IPS-18a (cell line): ENCODE measurements around the gene SUCNR1.
"Not testable (repeated sequence)": the region's sequence is repeated elsewhere in the genome, so short reads cannot be mapped to it uniquely, and the experiment has no call there.

Experiments
- H3K27ac ChIP-seq: one replicate; pipeline ENCODE4 v1.5.1; 2013; ENCODE audit warnings: low read length
- H3K27me3 ChIP-seq: one replicate; pipeline ENCODE4 v1.6.1; 2013; ENCODE audit warnings: mild to moderate bottlenecking, low read length; ENCODE audit not compliant: control insufficient read depth, insufficient read depth
- H3K36me3 ChIP-seq: one replicate; pipeline ENCODE4 v1.6.1; 2013; ENCODE audit warnings: low read depth, low read length; ENCODE audit not compliant: control insufficient read depth
- H3K4me1 ChIP-seq: one replicate; pipeline ENCODE4 v1.6.1; 2013; ENCODE audit warnings: low read depth, low read length; ENCODE audit not compliant: control insufficient read depth
- H3K4me3 ChIP-seq: one replicate; pipeline ENCODE4 v1.5.1; 2013; ENCODE audit warnings: low read length
- H3K9ac ChIP-seq: one replicate; pipeline ENCODE4 v1.6.1; 2013; ENCODE audit warnings: mild to moderate bottlenecking, low read length, moderate library complexity
- H3K9me3 ChIP-seq: one replicate; pipeline ENCODE4 v1.6.1; 2013; ENCODE audit warnings: low read depth, low read length; ENCODE audit not compliant: control insufficient read depth

Gene SUCNR1, protein sequence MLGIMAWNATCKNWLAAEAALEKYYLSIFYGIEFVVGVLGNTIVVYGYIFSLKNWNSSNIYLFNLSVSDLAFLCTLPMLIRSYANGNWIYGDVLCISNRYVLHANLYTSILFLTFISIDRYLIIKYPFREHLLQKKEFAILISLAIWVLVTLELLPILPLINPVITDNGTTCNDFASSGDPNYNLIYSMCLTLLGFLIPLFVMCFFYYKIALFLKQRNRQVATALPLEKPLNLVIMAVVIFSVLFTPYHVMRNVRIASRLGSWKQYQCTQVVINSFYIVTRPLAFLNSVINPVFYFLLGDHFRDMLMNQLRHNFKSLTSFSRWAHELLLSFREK

GRCh38 chr3:151873398-151873797 lies at the start of gene SUCNR1:
Gene SUCNR1, plus strand, starts transcription at chr3:151873643. Its CDS starts 6,250 bp downstream, at chr3:151879893.
- Histone ChIP-seq H3K9ac (no peak within 1 kb of the TSS), H3K27ac (no peak within 1 kb of the TSS), H3K4me3 (no peak within 1 kb of the TSS)

GRCh38 chr3:151827816-151828215 lies 45.6 kb upstream of the SUCNR1 start:
- Histone ChIP-seq H3K27me3 (no peaks in the 10 kb centered on the region), H3K9me3 (no peaks in the 10 kb centered on the region), H3K36me3 (no peaks in the 10 kb centered on the region), H3K27ac (no peak overlapping the region), H3K4me3 (no peak overlapping the region), H3K9ac (no peak overlapping the region), H3K4me1 (no peaks in the 10 kb centered on the region)

More at GRCh38 chr3:151873398-151873797, at the start of gene SUCNR1:
- Histone ChIP-seq H3K36me3 (no peaks in the 10 kb centered on the region), H3K9me3 (no peaks in the 10 kb centered on the region), H3K27me3 (no peaks in the 10 kb centered on the region), H3K4me1 (no peaks in the 10 kb centered on the region)

- H3K4me1 ChIP-seq: peaks cover 9% of the 10 kb centered on the region
- no peak overlapping the region for H3K27ac ChIP-seq
- no peaks in the 10 kb centered on the region for H3K9me3 ChIP-seq
- H3K36me3 ChIP-seq: no peaks in the 10 kb centered on the region
- no peak overlapping the region for H3K9ac ChIP-seq
- H3K27me3 ChIP-seq: no peaks in the 10 kb centered on the region
- no peak overlapping the region for H3K4me3 ChIP-seq
These were observed 37.5 kb upstream of the SUCNR1 start for GRCh38 chr3:151835751-151836525.

GRCh38 chr3:151837057-151837456 lies 36.4 kb upstream of the SUCNR1 start:
- Histone ChIP-seq H3K36me3 (no peaks in the 10 kb centered on the region), H3K9me3 (no peaks in the 10 kb centered on the region), H3K27me3 (no peaks in the 10 kb centered on the region), H3K4me1 (peaks cover 9% of the 10 kb centered on the region), H3K9ac (no peak overlapping the region), H3K27ac (no peak overlapping the region), H3K4me3 (no peak overlapping the region)

DNA sequence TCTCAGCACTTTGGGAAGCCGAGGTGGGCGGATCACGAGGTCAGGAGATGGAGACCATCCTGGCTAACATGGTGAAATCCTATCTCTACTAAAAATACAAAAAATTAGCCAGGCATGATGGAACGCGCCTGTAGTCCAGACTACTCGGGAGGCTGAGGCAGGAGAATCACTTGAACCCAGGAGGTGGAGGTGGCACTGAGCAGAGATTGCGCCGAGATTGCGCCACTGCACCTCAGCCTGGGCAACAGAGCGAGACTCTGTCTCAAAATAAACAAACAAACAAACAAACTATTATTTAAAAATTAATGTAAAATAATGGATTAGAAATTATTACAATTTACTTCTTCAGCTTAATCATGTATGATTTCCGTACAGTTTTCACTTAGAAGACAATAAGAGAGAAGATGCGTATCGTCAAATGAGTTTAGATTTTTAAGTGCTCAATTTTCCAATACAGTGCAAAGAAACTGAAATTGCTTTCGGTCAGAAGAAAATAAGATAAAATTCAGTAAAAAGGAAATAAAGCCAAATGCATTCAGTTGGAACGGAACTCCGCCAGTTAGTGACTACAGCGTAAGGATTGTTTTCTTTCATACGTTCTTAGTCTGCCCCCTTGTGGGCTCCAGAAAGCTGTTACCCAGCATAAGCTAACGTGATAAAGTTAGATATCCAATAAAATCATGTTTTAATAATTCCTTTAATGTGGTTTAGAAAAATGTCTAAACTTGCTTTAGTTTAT lies 34.7 kb upstream of the SUCNR1 start:
- Histone ChIP-seq H3K9me3 (no peaks in the 10 kb centered on the region), H3K27ac (no peak overlapping the region), H3K4me1 (peaks cover 9% of the 10 kb centered on the region), H3K4me3 (no peak overlapping the region), H3K36me3 (no peaks in the 10 kb centered on the region), H3K9ac (no peak overlapping the region), H3K27me3 (no peaks in the 10 kb centered on the region)

- Histone ChIP-seq H3K36me3 (no peaks in the 10 kb centered on the region), H3K9ac (no peak overlapping the region), H3K4me3 (no peak overlapping the region), H3K27ac (no peak overlapping the region), H3K27me3 (no peaks in the 10 kb centered on the region), H3K9me3 (no peaks in the 10 kb centered on the region), H3K4me1 (peaks cover 9% of the 10 kb centered on the region)
These were observed 34.2 kb upstream of the SUCNR1 start for GRCh38 chr3:151839313-151839631.

DNA sequence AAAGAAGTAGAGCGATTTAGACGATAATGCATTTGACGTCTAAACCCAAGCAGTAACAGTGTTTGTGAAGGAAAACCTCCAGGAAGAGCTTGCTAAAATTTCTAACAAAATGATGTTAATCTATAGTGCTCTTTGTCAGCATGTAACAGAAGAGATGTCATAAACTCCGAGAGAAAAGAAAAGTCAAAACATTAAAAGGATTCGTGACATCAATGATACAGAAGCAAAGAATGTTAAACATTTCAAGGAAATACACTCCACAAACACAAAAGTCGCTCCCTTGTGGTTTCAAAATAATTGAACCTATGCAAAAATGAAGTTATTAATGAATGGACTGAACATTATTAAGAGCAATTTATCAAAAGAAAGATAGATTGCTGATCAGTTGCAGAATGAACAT lies 31.6 kb upstream of the SUCNR1 start:
- Histone ChIP-seq H3K36me3 (no peaks in the 10 kb centered on the region), H3K4me1 (peaks cover 7% of the 10 kb centered on the region), H3K9ac (no peak overlapping the region), H3K9me3 (no peaks in the 10 kb centered on the region), H3K4me3 (no peak overlapping the region), H3K27me3 (no peaks in the 10 kb centered on the region), H3K27ac (no peak overlapping the region)

DNA sequence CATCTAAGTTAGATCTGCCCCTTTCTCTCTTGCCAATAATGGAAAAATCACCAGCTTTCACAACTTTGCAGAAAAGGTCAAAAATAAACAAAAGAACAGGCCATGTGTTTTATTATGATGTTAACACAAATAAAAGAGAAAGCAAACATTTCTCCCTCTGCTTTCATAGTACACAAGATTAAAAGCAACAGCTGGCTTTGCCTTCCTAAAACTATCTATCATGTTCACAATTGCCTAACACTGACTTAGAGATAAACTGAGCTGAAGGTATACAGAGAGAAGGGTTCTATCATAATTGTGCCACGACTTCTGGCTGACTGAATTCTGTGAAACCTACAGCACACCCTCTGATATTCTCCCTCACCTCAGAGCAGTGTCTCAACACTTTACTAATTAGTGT lies 30.2 kb upstream of the SUCNR1 start:
- no peaks in the 10 kb centered on the region for H3K27me3 ChIP-seq
- no peaks in the 10 kb centered on the region for H3K4me1 ChIP-seq
- H3K27ac ChIP-seq: no peak overlapping the region
- no peaks in the 10 kb centered on the region for H3K9me3 ChIP-seq
- H3K9ac ChIP-seq: no peak overlapping the region
- H3K36me3 ChIP-seq: no peaks in the 10 kb centered on the region
- H3K4me3 ChIP-seq: no peak overlapping the region

DNA sequence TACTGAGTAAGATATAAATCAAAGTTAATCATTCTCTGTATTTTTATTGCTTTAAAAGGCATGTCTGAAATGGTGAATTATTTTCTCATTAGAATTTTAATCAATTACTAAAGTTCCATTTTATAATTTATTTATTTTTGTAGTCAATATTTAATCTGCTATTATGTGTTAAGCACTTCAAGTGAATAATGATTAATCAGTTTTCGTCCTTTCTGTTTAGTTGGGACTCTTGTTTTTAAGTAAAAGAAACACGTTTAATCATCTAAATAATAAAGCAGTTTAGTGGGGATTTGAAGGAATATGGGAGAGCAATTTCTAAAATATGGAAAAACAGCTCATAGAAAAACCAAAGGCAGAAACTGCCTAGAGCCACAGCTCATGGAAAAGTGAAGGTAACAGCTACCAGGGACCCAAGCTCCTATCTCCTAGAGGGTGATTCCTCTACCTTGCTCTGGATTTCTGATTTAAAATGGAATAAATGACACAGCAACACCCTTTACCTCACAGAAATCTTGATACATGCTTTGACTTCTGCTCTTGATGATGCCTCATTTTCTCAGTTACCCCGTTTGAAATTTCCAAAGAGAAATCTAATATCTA lies 28.0 kb upstream of the SUCNR1 start:
- no peak overlapping the region for H3K27ac ChIP-seq
- H3K9ac ChIP-seq: no peak overlapping the region
- H3K4me3 ChIP-seq: no peak overlapping the region
- H3K27me3 ChIP-seq: no peaks in the 10 kb centered on the region
- H3K36me3 ChIP-seq: no peaks in the 10 kb centered on the region
- H3K9me3 ChIP-seq: no peaks in the 10 kb centered on the region
- no peaks in the 10 kb centered on the region for H3K4me1 ChIP-seq

- not testable (repeated sequence) for H3K4me3 ChIP-seq, H3K27me3 ChIP-seq, H3K36me3 ChIP-seq, H3K4me1 ChIP-seq, H3K27ac ChIP-seq, H3K9ac ChIP-seq, H3K9me3 ChIP-seq
These were observed 23.4 kb upstream of the SUCNR1 start for GRCh38 chr3:151850065-151850464.

DNA sequence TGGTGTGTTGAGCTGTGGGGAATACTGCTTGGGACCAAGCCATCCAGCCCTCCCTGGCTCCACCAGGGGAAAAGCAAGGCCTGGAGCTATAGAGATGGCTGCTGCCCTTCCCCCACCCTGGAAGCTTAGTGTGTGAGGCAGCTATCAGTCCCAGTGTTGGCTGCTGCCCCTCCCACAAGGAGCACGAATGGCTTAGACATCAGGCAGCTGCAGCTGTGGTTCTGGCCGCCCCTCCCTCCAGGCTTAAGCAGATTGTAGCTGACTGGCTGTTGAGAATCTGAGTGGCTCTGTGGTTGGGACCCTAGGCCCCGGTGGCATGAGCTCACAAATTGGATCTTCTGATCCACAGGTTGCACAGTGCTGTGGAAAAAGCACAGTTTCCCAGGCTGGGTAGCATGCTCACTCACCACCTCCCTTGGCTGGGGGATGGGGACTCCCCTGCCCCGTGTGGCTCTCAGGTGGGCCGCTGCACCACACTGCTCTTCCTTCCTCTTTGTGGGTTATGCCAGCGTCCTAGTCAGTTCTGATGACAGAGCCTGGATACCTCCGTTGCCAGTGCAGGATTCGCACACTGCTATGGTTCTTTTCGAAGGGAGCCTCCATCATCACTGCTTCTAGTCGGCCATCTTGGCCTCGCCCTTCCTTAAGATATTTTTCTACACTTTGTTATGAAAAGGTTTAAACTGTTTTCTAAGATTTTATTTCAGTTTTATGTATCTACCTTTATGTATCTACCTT lies 21.2 kb upstream of the SUCNR1 start:
- Histone ChIP-seq H3K27me3 (no peaks in the 10 kb centered on the region), H3K27ac (no peak overlapping the region), H3K9ac (no peak overlapping the region), H3K9me3 (no peaks in the 10 kb centered on the region), H3K4me3 (no peak overlapping the region), H3K4me1 (no peaks in the 10 kb centered on the region), H3K36me3 (no peaks in the 10 kb centered on the region)
